Measurements from ENCODE around the gene DNAJC4.

DNA sequence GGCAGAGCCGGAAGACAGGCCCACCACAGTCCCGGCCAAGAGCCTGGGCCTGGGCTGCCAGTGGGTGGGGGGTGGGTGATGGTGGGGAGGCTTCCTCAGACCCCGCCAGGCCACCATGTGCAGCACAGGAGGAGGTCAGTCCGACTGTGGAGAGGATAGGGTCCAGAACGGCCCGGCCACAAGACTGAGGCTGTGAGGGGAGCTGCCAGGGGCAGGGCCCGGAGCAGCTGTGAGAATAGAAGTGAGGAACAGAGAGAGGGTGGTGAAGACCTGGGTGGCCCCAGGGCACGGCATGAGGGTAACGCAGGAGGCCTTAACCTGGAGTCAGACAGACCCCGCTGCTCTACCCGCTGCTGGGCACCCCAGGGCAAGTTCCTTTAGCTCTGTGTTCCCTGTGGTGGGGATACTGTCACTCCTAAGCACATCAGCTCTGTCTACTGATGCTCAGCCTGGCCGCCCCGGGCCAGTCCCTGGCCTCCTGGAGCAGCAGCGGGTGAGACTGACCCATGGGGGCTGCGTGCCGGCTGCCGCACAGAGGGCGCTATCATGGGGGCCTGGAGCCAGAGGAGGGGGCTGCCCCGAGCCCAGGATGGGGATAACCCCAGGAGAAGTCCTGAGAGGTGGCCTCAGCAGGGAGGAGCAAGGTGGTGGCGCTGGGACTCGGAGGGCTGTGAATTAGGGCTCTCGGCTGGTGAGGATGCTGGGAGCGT is 22.1 kb upstream of the DNAJC4 start:
- TF ChIP-seq EZH2 (IDR thresholded peaks at IDR 0.05) (no peak), POLR2AphosphoS5 (IDR thresholded peaks at IDR 0.05; ENCODE audit: borderline replicate concordance, low read depth, low read length) (no peak)
